NB4 (cell line): ENCODE data around the gene THOC2.
A peak's percentile ranks its signal among the peaks of the same experiment; 100 is the strongest.
"Not testable (repeated sequence)": the region's sequence is repeated elsewhere in the genome, so short reads cannot be mapped to it uniquely, and the experiment has no call there.

Source experiments
- DNase-seq: peaks from one replicate; pipeline ENCODE4 v3.0.0; 2010; ENCODE audit warnings: low read depth
- H3K4me3 ChIP-seq: one replicate; pipeline ENCODE4 v1.5.1; 2011; ENCODE audit warnings: mild to moderate bottlenecking, low read depth, low read length, moderate library complexity
- CTCF ChIP-seq: IDR thresholded peaks from one replicate; pipeline ENCODE4 v1.5.1; 2012; ENCODE audit warnings: low read depth, low read length
- MAX ChIP-seq: IDR thresholded peaks from 2 replicates; pipeline ENCODE4 v1.6.1; 2011; ENCODE audit warnings: low read depth, low read length
- MYC ChIP-seq: IDR thresholded peaks from 2 replicates; pipeline ENCODE4 v1.6.1; 2011; ENCODE audit warnings: low read depth, low read length
- POLR2A ChIP-seq: IDR thresholded peaks from 2 replicates; pipeline ENCODE4 v1.6.1; 2011; ENCODE audit warnings: mild to moderate bottlenecking; ENCODE audit not compliant: insufficient read length; ENCODE audit errors: extremely low read depth

THOC2 gene

GRCh38 chrX:123728554-123728953 lies 4.3 kb downstream of the THOC2 start:
- TF ChIP-seq POLR2A = no peak
- no peak for DNase-seq
- H3K4me3 ChIP-seq = peak overlapping the region; percentile 13

GRCh38 chrX:123728016-123728415 lies 4.8 kb downstream of the THOC2 start:
- no peak for DNase-seq
- H3K4me3 ChIP-seq = peak overlapping the region; percentile 13
- TF ChIP-seq CTCF (no peak), POLR2A (no peak), MAX (no peak), MYC (no peak)

- not testable (repeated sequence) for DNase-seq
Measured at GRCh38 chrX:123722193-123722592, 10.7 kb downstream of the THOC2 start.

GRCh38 chrX:123720486-123720885 lies 12.4 kb downstream of the THOC2 start:
- no peak overlapping the region for H3K4me3 ChIP-seq
- DNase-seq = no peak
- TF ChIP-seq MYC (no peak), CTCF (no peak), MAX (no peak), POLR2A (no peak)

More at GRCh38 chrX:123722193-123722592, 10.7 kb downstream of the THOC2 start:
- not testable (repeated sequence) for H3K4me3 ChIP-seq

GRCh38 chrX:123713841-123714240 lies 19.0 kb downstream of the THOC2 start:
- DNase-seq = no peak
- H3K4me3 ChIP-seq = no peak overlapping the region
- no peak for TF ChIP-seq MYC

- H3K4me3 ChIP-seq = no peak overlapping the region
- DNase-seq = no peak
- TF ChIP-seq POLR2A (no peak), CTCF (no peak), MAX (no peak), MYC (no peak)
Measured at GRCh38 chrX:123713434-123713833, 19.4 kb downstream of the THOC2 start.

- not testable (repeated sequence) for H3K4me3 ChIP-seq, DNase-seq
Measured at GRCh38 chrX:123711201-123711600, 21.7 kb downstream of the THOC2 start.

- no peak for DNase-seq
- no peak for TF ChIP-seq CTCF
- no peak for TF ChIP-seq POLR2A
- TF ChIP-seq MYC = no peak
- TF ChIP-seq MAX = no peak
- no peak overlapping the region for H3K4me3 ChIP-seq
Measured at GRCh38 chrX:123704781-123705180, 28.1 kb downstream of the THOC2 start.
